Neutrophil (primary cell): ENCODE data around the gene PPP1CB.

Source experiments
- H3K27ac ChIP-seq: fragments of 200-600 bp; sonication (generic); 2 replicates; pipeline ENCODE4 v1.5.1; 2016; ENCODE audit warnings: mild to moderate bottlenecking, moderate library complexity
- H3K27me3 ChIP-seq: fragments of 200-600 bp; sonication (generic); 2 replicates; pipeline ENCODE4 v1.6.0; 2016; ENCODE audit warnings: mild to moderate bottlenecking
- H3K36me3 ChIP-seq: fragments of 200-600 bp; sonication (generic); 2 replicates; pipeline ENCODE4 v1.5.1; 2017
- H3K4me1 ChIP-seq, 2 experiments: fragments of 200-600 bp in 1 of 2; sonication (generic) in 1 of 2; 1 replicate in 1 of 2; 2 replicates in 1 of 2; pipeline versions ENCODE4 v1.5.1 to v1.6.1; 2013 to 2016; ENCODE audit warnings: low read depth in 1 of 2, low read length in 1 of 2, mild to moderate bottlenecking in 1 of 2, moderate library complexity in 1 of 2; ENCODE audit not compliant: control insufficient read depth in 1 of 2, insufficient read depth in 1 of 2
- H3K4me3 ChIP-seq, 2 experiments: fragments of 200-600 bp in 1 of 2; sonication (generic) in 1 of 2; 1 replicate in 1 of 2; 2 replicates in 1 of 2; pipeline ENCODE4 v1.5.1; 2013 to 2016; ENCODE audit warnings: low read depth in 1 of 2, low read length in 1 of 2, mild to moderate bottlenecking in 1 of 2, moderate library complexity in 1 of 2
- H3K9me3 ChIP-seq: fragments of 200-600 bp; sonication (generic); 2 replicates; pipeline ENCODE4 v1.5.1; 2016
- TF ChIP-seq, protein P1 (sequence below): fragments of 200-600 bp; sonication (generic); IDR thresholded peaks from 2 replicates; pipeline ENCODE4 v1.5.1; 2016; ENCODE audit warnings: antibody characterized with exemption

Gene PPP1CB

DNA sequence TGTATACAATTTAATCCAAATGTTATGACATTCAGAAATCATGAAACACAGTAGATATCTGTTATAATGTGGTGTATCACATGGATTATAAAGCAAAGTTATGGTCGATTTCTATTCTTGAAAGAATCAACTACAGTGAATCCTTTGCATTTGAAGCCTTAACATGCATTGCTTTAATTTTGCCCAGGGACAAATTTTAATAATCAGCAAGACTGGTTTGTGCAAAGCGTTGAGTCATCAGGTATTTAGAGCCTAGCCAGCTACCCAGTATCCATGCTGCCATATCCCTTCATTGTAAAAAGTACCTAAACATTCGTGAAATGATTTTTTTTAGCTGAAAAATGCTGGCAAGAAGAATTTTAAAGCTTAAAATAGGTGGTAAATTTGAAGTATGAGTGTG is 50.1 kb downstream of the PPP1CB start:
- no peaks in the 10 kb centered on the region for H3K27me3 ChIP-seq
- H3K4me1 ChIP-seq = no peaks in the 10 kb centered on the region
- no peak overlapping the region for H3K4me3 ChIP-seq
- H3K9me3 ChIP-seq = no peaks in the 10 kb centered on the region
- H3K36me3 ChIP-seq = peaks cover 66% of the 10 kb centered on the region
- TF ChIP-seq, protein P1, sequence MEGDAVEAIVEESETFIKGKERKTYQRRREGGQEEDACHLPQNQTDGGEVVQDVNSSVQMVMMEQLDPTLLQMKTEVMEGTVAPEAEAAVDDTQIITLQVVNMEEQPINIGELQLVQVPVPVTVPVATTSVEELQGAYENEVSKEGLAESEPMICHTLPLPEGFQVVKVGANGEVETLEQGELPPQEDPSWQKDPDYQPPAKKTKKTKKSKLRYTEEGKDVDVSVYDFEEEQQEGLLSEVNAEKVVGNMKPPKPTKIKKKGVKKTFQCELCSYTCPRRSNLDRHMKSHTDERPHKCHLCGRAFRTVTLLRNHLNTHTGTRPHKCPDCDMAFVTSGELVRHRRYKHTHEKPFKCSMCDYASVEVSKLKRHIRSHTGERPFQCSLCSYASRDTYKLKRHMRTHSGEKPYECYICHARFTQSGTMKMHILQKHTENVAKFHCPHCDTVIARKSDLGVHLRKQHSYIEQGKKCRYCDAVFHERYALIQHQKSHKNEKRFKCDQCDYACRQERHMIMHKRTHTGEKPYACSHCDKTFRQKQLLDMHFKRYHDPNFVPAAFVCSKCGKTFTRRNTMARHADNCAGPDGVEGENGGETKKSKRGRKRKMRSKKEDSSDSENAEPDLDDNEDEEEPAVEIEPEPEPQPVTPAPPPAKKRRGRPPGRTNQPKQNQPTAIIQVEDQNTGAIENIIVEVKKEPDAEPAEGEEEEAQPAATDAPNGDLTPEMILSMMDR = no peak
- no peak overlapping the region for H3K27ac ChIP-seq

DNA sequence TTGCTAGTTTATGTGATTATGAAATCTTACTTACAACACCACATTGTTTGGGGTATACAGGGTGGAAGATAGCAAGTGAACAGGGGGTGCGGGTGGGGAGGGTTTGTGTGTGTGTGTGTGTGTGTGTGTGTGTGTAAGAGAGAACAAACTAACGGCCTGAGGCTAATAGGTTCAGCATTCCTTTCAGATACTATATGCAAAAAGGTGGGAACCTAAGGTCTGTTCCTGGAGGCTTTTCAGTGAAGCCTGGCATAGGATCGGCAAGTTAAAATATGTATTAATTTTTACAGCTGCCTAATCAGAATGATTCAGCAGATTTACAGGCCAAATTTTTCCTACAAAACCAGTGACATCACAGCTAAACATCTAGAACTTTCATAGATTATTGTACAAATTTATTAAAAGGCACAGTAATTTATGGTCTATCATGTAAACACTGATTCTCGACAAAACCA is 51.4 kb downstream of the PPP1CB start:
- no peaks in the 10 kb centered on the region for H3K9me3 ChIP-seq
- H3K4me1 ChIP-seq = no peaks in the 10 kb centered on the region
- H3K27me3 ChIP-seq = no peaks in the 10 kb centered on the region
- H3K4me3 ChIP-seq = no peak overlapping the region
- TF ChIP-seq, protein P1 = no peak
- peaks cover 63% of the 10 kb centered on the region for H3K36me3 ChIP-seq
- no peak overlapping the region for H3K27ac ChIP-seq

DNA sequence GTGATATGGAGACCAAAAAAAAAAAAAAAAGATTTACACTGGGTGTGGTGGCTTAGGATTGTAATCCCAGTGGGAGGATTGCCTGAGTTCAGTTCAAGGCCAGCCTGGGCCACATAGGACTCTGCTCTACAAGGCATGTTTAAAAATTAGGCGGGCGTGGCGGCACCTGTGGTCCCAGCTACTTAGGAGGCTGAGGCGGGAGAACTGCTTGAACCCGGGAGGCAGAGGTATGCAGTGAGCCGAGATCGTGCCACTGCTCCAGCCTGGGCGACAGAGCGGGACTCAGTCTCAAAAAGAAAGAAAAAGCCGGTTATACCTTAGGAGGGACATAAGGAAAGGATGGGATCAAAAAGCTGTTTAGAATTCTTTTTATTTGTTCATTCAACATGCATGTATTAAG is 58.3 kb downstream of the PPP1CB start:
- TF ChIP-seq, protein P1 = no peak
- Histone ChIP-seq H3K4me3 (peak overlapping the region in 1 of 2 experiments; percentile 55), H3K27ac (no peak overlapping the region), H3K4me1 (peaks cover 13 to 15% of the 10 kb centered on the region in 2 experiments), H3K36me3 (peaks cover 13% of the 10 kb centered on the region), H3K9me3 (no peaks in the 10 kb centered on the region), H3K27me3 (peaks cover 27% of the 10 kb centered on the region)

DNA sequence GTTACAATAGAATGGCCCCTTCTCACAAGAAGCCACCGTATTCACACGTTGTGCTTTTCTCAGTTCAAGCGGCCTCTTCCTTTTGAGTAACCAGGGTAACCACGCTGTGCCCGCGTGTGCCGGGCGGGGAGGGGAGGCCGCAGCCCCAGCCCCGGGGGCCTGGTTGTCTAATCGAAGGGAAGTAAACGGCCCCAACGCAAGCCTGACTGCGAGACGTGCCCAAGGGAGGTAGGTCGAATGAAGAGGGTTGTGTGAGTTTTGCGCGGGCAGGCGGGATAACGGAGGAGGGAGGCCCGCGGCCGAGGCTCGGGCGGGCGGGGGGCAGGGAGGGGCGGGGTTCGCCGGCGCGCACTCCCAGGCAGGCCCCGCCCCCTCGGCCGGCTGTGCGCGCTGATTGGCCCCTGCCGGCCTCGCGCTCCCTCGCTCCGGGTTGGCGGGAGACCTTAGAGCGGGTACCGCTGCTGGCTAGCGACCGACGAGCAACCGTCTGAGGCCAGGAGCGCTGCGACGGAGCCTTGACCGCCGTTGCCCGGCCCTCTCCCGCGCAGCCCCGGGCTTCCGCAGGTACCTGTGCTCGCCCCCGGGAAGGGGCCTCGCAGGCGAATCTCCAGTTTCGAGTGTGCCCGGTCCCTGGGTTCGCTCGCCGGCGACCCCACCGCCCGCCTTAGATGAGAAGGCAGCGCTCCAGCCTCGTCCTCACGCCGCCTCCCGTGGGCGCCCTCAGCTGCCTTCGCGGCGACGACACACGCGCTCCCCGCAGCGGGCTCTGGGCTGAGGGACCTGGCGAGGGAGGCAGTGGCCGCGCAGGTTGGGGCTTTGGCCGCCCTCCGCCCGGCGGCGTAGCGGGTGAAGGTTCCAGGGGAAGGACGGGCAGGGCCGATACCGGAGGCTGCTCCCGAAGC is 59.0 kb downstream of the PPP1CB start, which contains the start of gene SPDYA:
Gene SPDYA (plus strand): TSS at position 451 of the 902 bp plus-strand sequence. CDS start 5,181 bp downstream, outside the sequence.
- Histone ChIP-seq H3K27ac (peak within 1 kb of the TSS; percentile 21), H3K9me3 (no peaks in the 10 kb centered on the region), H3K4me3 (peak within 1 kb of the TSS; percentile 55 to 64), H3K27me3 (peaks cover 27% of the 10 kb centered on the region), H3K36me3 (peaks cover 8% of the 10 kb centered on the region), H3K4me1 (peaks cover 13 to 15% of the 10 kb centered on the region in 2 experiments)
- TF ChIP-seq, protein P1 = no peak

DNA sequence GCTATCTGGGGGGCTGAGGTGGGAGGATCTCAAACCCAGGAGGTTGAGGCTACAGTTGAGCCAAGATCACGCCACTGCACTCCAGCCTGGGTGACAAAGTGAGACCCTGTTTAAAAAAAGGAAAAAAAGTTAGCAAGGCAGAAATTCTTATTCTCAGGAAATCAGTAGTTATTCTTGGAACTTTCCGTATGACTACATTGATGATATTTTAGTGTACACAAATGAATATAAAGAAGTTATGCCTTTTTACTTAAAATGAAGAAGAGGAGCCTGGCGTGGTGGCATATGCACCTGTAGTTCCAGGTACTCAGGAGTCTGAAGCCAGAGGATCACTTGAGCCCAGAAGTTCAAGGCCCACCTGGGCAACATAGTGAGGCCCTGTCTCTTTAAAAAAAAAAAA is 66.4 kb downstream of the PPP1CB start:
- TF ChIP-seq, protein P1 = no peak
- H3K27me3 ChIP-seq = no peaks in the 10 kb centered on the region
- H3K36me3 ChIP-seq = no peaks in the 10 kb centered on the region
- no peak overlapping the region for H3K27ac ChIP-seq
- peaks cover 0 to 4% of the 10 kb centered on the region in 2 experiments for H3K4me1 ChIP-seq
- H3K4me3 ChIP-seq = no peak overlapping the region
- no peaks in the 10 kb centered on the region for H3K9me3 ChIP-seq
